ENCODE results near the gene RRP7A.
A peak's percentile ranks its signal among the peaks of the same experiment; 100 is the strongest.

The RRP7A gene

GRCh38 chr22:42470366-42471082 lies 49.1 kb downstream of the RRP7A start:
- DNase-seq = no peak
- Histone ChIP-seq H3K4me3 (ENCODE audit: control insufficient read depth in 1 of 7, extremely low read depth in 1 of 7, insufficient read depth in 4 of 7, low read depth in 2 of 7, low read length in 6 of 7) (no peak overlapping the region), H3K4me1 (ENCODE audit: control extremely low read depth in 1 of 4, control insufficient read depth in 4 of 4, insufficient read depth in 4 of 4, low read length in 3 of 4) (no peaks in the 10 kb centered on the region), H3K9me3 (ENCODE audit: control extremely low read depth in 1 of 5, control insufficient read depth in 4 of 5, insufficient read depth in 2 of 5, low read depth in 1 of 5, low read length in 4 of 5) (no peaks in the 10 kb centered on the region), H3K27ac (ENCODE audit: insufficient read depth in 1 of 2, low read depth in 1 of 2, low read length in 2 of 2, poor library complexity in 1 of 2, severe bottlenecking in 2 of 2) (no peak overlapping the region), H3K27me3 (replicated peaks in 2 of 5; ENCODE audit: control insufficient read depth in 4 of 5, insufficient read depth in 5 of 5, low read length in 4 of 5) (peaks cover 0 to 3% (median 0%) of the 10 kb centered on the region in 5 experiments), H3K36me3 (ENCODE audit: control insufficient read depth in 4 of 4, insufficient read depth in 4 of 4, low read length in 3 of 4) (no peaks in the 10 kb centered on the region)
- POLR2A ChIA-PET = interaction anchor here (0.5 kb wide), 1 partner anchor 209 kb away, joined by 3 read pairs; no protein-coding TSS in a partner anchor
- CTCF ChIA-PET = interaction anchor here (0.7 kb wide), 1 partner anchor 304 kb away, joined by 3 read pairs; no protein-coding TSS in a partner anchor
- WGBS (ENCODE audit: insufficient coverage) = 100% methylated on average over 1 of the region's 4 CpGs

- WGBS (ENCODE audit: insufficient coverage) = 100% methylated on average over 1 of the region's 2 CpGs
- CTCF ChIA-PET = no interaction called here
- Histone ChIP-seq H3K4me3 (ENCODE audit: control insufficient read depth in 1 of 7, extremely low read depth in 1 of 7, insufficient read depth in 4 of 7, low read depth in 2 of 7, low read length in 6 of 7) (no peak overlapping the region), H3K27ac (ENCODE audit: insufficient read depth in 1 of 2, low read depth in 1 of 2, low read length in 2 of 2, poor library complexity in 1 of 2, severe bottlenecking in 2 of 2) (no peak overlapping the region), H3K9me3 (ENCODE audit: control extremely low read depth in 1 of 5, control insufficient read depth in 4 of 5, insufficient read depth in 2 of 5, low read depth in 1 of 5, low read length in 4 of 5) (no peaks in the 10 kb centered on the region), H3K36me3 (ENCODE audit: control insufficient read depth in 4 of 4, insufficient read depth in 4 of 4, low read length in 3 of 4) (no peaks in the 10 kb centered on the region), H3K4me1 (ENCODE audit: control extremely low read depth in 1 of 4, control insufficient read depth in 4 of 4, insufficient read depth in 4 of 4, low read length in 3 of 4) (no peaks in the 10 kb centered on the region), H3K27me3 (replicated peaks in 2 of 5; ENCODE audit: control insufficient read depth in 4 of 5, insufficient read depth in 5 of 5, low read length in 4 of 5) (peaks cover 0 to 3% (median 0%) of the 10 kb centered on the region in 5 experiments)
- DNase-seq = no peak
- POLR2A ChIA-PET = no interaction called here
Measured at GRCh38 chr22:42468841-42469240, 50.8 kb downstream of the RRP7A start.

GRCh38 chr22:42462016-42462415 lies 57.6 kb downstream of the RRP7A start:
- peak; percentile 70 to 91 (median 80) for DNase-seq
- Histone ChIP-seq H3K27me3 (replicated peaks in 2 of 5; ENCODE audit: control insufficient read depth in 4 of 5, insufficient read depth in 5 of 5, low read length in 4 of 5) (peaks cover 0 to 14% (median 4%) of the 10 kb centered on the region in 5 experiments), H3K4me1 (ENCODE audit: control extremely low read depth in 1 of 4, control insufficient read depth in 4 of 4, insufficient read depth in 4 of 4, low read length in 3 of 4) (peaks cover 0 to 8% (median 0%) of the 10 kb centered on the region in 4 experiments), H3K27ac (ENCODE audit: insufficient read depth in 1 of 2, low read depth in 1 of 2, low read length in 2 of 2, poor library complexity in 1 of 2, severe bottlenecking in 2 of 2) (no peak overlapping the region), H3K9me3 (ENCODE audit: control extremely low read depth in 1 of 5, control insufficient read depth in 4 of 5, insufficient read depth in 2 of 5, low read depth in 1 of 5, low read length in 4 of 5) (no peaks in the 10 kb centered on the region), H3K4me3 (ENCODE audit: control insufficient read depth in 1 of 7, extremely low read depth in 1 of 7, insufficient read depth in 4 of 7, low read depth in 2 of 7, low read length in 6 of 7) (no peak overlapping the region), H3K36me3 (ENCODE audit: control insufficient read depth in 4 of 4, insufficient read depth in 4 of 4, low read length in 3 of 4) (no peaks in the 10 kb centered on the region)
- ChIA-PET POLR2A (no interaction called here), CTCF (interaction anchor here (1.3 to 2.1 kb wide), 2 partner anchors 9 to 18 kb away, joined by 4 to 9 read pairs; no protein-coding TSS in a partner anchor)
- 11% methylated on average over 1 of the region's 1 CpG for WGBS (ENCODE audit: insufficient coverage)

GRCh38 chr22:42461511-42461910 lies 58.1 kb downstream of the RRP7A start:
- DNase-seq = no peak
- Histone ChIP-seq H3K27ac (ENCODE audit: insufficient read depth in 1 of 2, low read depth in 1 of 2, low read length in 2 of 2, poor library complexity in 1 of 2, severe bottlenecking in 2 of 2) (no peak overlapping the region), H3K27me3 (replicated peaks in 2 of 5; ENCODE audit: control insufficient read depth in 4 of 5, insufficient read depth in 5 of 5, low read length in 4 of 5) (peaks cover 0 to 14% (median 4%) of the 10 kb centered on the region in 5 experiments), H3K36me3 (ENCODE audit: control insufficient read depth in 4 of 4, insufficient read depth in 4 of 4, low read length in 3 of 4) (no peaks in the 10 kb centered on the region), H3K9me3 (ENCODE audit: control extremely low read depth in 1 of 5, control insufficient read depth in 4 of 5, insufficient read depth in 2 of 5, low read depth in 1 of 5, low read length in 4 of 5) (no peaks in the 10 kb centered on the region), H3K4me3 (ENCODE audit: control insufficient read depth in 1 of 7, extremely low read depth in 1 of 7, insufficient read depth in 4 of 7, low read depth in 2 of 7, low read length in 6 of 7) (peak overlapping the region in 1 of 7 experiments; percentile 15), H3K4me1 (ENCODE audit: control extremely low read depth in 1 of 4, control insufficient read depth in 4 of 4, insufficient read depth in 4 of 4, low read length in 3 of 4) (peaks cover 0 to 8% (median 0%) of the 10 kb centered on the region in 4 experiments)
- WGBS (ENCODE audit: insufficient coverage) = 86% methylated on average over 3 of the region's 3 CpGs
- CTCF ChIA-PET = interaction anchor here (1.3 kb wide), 1 partner anchor 9 kb away, joined by 4 read pairs; no protein-coding TSS in a partner anchor
- POLR2A ChIA-PET = no interaction called here

Data from common myeloid progenitor, CD34-positive (primary cell).